Stomach (tissue), 9 donors: ENCODE data around the gene PRMT1. TPM values are rescaled to one million over a fixed set of nuclear protein-coding genes. Genes with fewer than 3 reads are reported as not detected.
A peak's percentile ranks its signal among the peaks of the same experiment; 100 is the strongest.

Source experiments
- DNase-seq, 2 donors: peaks; one replicate each; pipeline versions ENCODE4 v3.0.0 to v3.0.0-alpha.2; 2013 to 2019
- H3K27ac ChIP-seq, 5 donors: fragments of 200-600 bp in 4 of 5; sonication (generic) in 4 of 5; one replicate each; pipeline ENCODE4 v1.5.1; 2013 to 2019; ENCODE audit warnings: mild to moderate bottlenecking in 1 of 5, moderate library complexity in 1 of 5
- H3K27me3 ChIP-seq, 3 donors: fragments of 200-600 bp; sonication (generic); one replicate each; pipeline ENCODE4 v1.5.1; 2017 to 2019; ENCODE audit warnings: mixed run types in 1 of 3
- H3K36me3 ChIP-seq, 4 donors: fragments of 200-600 bp; sonication (generic); 1 replicate in 3 of 4; 2 replicates in 1 of 4; pipeline ENCODE4 v1.5.1; 2016 to 2019
- H3K4me1 ChIP-seq, 4 donors: fragments of 200-600 bp; sonication (generic); one replicate each; pipeline ENCODE4 v1.5.1; 2016 to 2019
- H3K4me3 ChIP-seq, 4 donors: fragments of 200-600 bp; sonication (generic) in 3 of 4; one replicate each; pipeline ENCODE4 v1.5.1; 2016 to 2019; ENCODE audit warnings: mild to moderate bottlenecking in 1 of 4
- H3K9me3 ChIP-seq, 4 donors: fragments of 200-600 bp; sonication (generic); one replicate each; pipeline ENCODE4 v1.5.1; 2016 to 2019
- CTCF ChIP-seq, 7 experiments: fragments of 450-650 bp in 4 of 7; fragments of 200-600 bp in 3 of 7; sonication (generic) in 3 of 7; IDR thresholded peaks; one replicate each; pipeline ENCODE4 v1.5.1; 2016 to 2019; ENCODE audit warnings: antibody characterized with exemption in 7 of 7, control low read depth in 2 of 7, mild to moderate bottlenecking in 1 of 7
- EP300 ChIP-seq: sonication (generic); formaldehyde crosslinking; IDR thresholded peaks from one replicate; pipeline ENCODE4 v1.6.1; 2017; ENCODE audit warnings: antibody characterized with exemption
- POLR2A ChIP-seq, 4 donors: fragments of 450-650 bp; IDR thresholded peaks; one replicate each; pipeline ENCODE4 v1.6.1; 2016; ENCODE audit warnings: antibody characterized with exemption in 4 of 4, control low read depth in 2 of 4, mild to moderate bottlenecking in 1 of 4, moderate library complexity in 1 of 4
- POLR2AphosphoS5 ChIP-seq, 3 donors: sonication (generic); formaldehyde crosslinking; IDR thresholded peaks; one replicate each; pipeline ENCODE4 v1.6.1; 2016; ENCODE audit warnings: antibody characterized with exemption in 3 of 3
- WGBS, 5 donors: extraction: QIAGEN DNeasy Blood & Tissue Kit in 3 of 5; methylation state at CpG; one replicate each; pipeline versions ENCODE4 v1.1.5 to v1.1.7; 2013 to 2018; 5-methylcytosine and 5-hydroxymethylcytosine counted together
- intact Hi-C: fragments of 100-400 bp; cut with DNase I; formaldehyde crosslinking; loops from one replicate; pipeline ENCODE4 v1.15.1; 2023; ENCODE audit warnings: low total_unique reads
- polyA plus RNA-seq, 3 donors: library from polyadenylated mRNA; stranded (reverse); fragments of 200-250 nt; gene quantifications; one replicate each; pipeline ENCODE4 v1.2.3, GENCODE V29; 2013
- total RNA-seq, 5 donors: library from RNA; depleted of rRNA; stranded (reverse); fragments of >200 nt; gene quantifications; one replicate each; pipeline versions ENCODE4 v1.1.0 to v1.2.3, GENCODE V29; 2014 to 2016
- donor health status: healthy with polysubstance abuse.
- donor health status: Bipolar disorder and iron deficiency.
- donor health status: healthy.

The PRMT1 gene
- total and polyA plus RNA-seq, 8 donors, result 53.3 to 131 (median 107) TPM

GRCh38 chr19:49677901-49678674 lies 1.0 kb downstream of the PRMT1 start:
- Histone ChIP-seq H3K4me1 (peaks cover 39 to 57% (median 49%) of the 10 kb centered on the region in 4 donors), H3K27ac (peak overlapping the region; percentile 84 to 95 (median 93)), H3K36me3 (peaks cover 19 to 33% (median 23%) of the 10 kb centered on the region in 4 donors), H3K27me3 (no peaks in the 10 kb centered on the region), H3K4me3 (peak overlapping the region; percentile 75 to 99 (median 90)), H3K9me3 (no peaks in the 10 kb centered on the region)
- peak in 5 of 7 experiments; percentile 29 to 65 (median 44) for TF ChIP-seq CTCF (IDR thresholded peaks at IDR 0.05)
- TF ChIP-seq POLR2AphosphoS5 (IDR thresholded peaks at IDR 0.05), result no peak
- no peak for TF ChIP-seq POLR2A (IDR thresholded peaks at IDR 0.05)
- TF ChIP-seq EP300, result no peak
- DNase-seq, result peak; percentile 68 to 92
- 2 to 5% (median 3%) methylated on average over 19 to 21 of the region's 21 CpGs for WGBS, 5 donors
- intact Hi-C loops, result no loop called here

- peak overlapping the region in 3 of 5 donors; percentile 90 to 95 (median 95) for H3K27ac ChIP-seq
- H3K4me1 ChIP-seq, result peaks cover 39 to 57% (median 49%) of the 10 kb centered on the region in 4 donors
- H3K27me3 ChIP-seq, result no peaks in the 10 kb centered on the region
- TF ChIP-seq CTCF (IDR thresholded peaks at IDR 0.05) (no peak), EP300 (no peak), POLR2AphosphoS5 (IDR thresholded peaks at IDR 0.05) (no peak), POLR2A (IDR thresholded peaks at IDR 0.05) (no peak)
- intact Hi-C loops, result no loop called here
- peaks cover 27 to 44% (median 34%) of the 10 kb centered on the region in 4 donors for H3K36me3 ChIP-seq
- H3K4me3 ChIP-seq, result peak overlapping the region in 1 of 4 donors; percentile 95
- no peak for DNase-seq
- no peaks in the 10 kb centered on the region for H3K9me3 ChIP-seq
- 45 to 59% (median 48%) methylated on average over 12 of the region's 12 CpGs for WGBS, 5 donors
Measured at GRCh38 chr19:49678985-49679770, 2.1 kb downstream of the PRMT1 start.

GRCh38 chr19:49679771-49680413 lies 2.8 kb downstream of the PRMT1 start:
- H3K27me3 ChIP-seq, result no peaks in the 10 kb centered on the region
- peak overlapping the region in 2 of 4 donors; percentile 22 to 95 for H3K4me3 ChIP-seq
- H3K27ac ChIP-seq, result peak overlapping the region in 3 of 5 donors; percentile 53 to 95 (median 90)
- no peaks in the 10 kb centered on the region for H3K9me3 ChIP-seq
- intact Hi-C loops, result no loop called here
- no peak for TF ChIP-seq POLR2A (IDR thresholded peaks at IDR 0.05)
- no peak for TF ChIP-seq EP300
- TF ChIP-seq CTCF (IDR thresholded peaks at IDR 0.05), result no peak
- no peak for TF ChIP-seq POLR2AphosphoS5 (IDR thresholded peaks at IDR 0.05)
- peaks cover 39 to 55% (median 49%) of the 10 kb centered on the region in 4 donors for H3K4me1 ChIP-seq
- DNase-seq, result peak in 1 of 2 donors; percentile 43
- H3K36me3 ChIP-seq, result peaks cover 34 to 51% (median 41%) of the 10 kb centered on the region in 4 donors
- WGBS, 5 donors, result 51 to 60% (median 55%) methylated on average over 10 of the region's 10 CpGs
